Measurements from ENCODE around the gene ASRGL1. TPM values are rescaled to one million over a fixed set of nuclear protein-coding genes. Genes with fewer than 3 reads are reported as not detected.
A peak's percentile ranks its signal among the peaks of the same experiment; 100 is the strongest.
"Not testable (repeated sequence)": the region's sequence is repeated elsewhere in the genome, so short reads cannot be mapped to it uniquely, and the experiment has no call there.

The ASRGL1 gene
- polyA plus RNA-seq, 1 of the 3 experiments (the other 2 are of a cell fraction), result 4.3 TPM

DNA sequence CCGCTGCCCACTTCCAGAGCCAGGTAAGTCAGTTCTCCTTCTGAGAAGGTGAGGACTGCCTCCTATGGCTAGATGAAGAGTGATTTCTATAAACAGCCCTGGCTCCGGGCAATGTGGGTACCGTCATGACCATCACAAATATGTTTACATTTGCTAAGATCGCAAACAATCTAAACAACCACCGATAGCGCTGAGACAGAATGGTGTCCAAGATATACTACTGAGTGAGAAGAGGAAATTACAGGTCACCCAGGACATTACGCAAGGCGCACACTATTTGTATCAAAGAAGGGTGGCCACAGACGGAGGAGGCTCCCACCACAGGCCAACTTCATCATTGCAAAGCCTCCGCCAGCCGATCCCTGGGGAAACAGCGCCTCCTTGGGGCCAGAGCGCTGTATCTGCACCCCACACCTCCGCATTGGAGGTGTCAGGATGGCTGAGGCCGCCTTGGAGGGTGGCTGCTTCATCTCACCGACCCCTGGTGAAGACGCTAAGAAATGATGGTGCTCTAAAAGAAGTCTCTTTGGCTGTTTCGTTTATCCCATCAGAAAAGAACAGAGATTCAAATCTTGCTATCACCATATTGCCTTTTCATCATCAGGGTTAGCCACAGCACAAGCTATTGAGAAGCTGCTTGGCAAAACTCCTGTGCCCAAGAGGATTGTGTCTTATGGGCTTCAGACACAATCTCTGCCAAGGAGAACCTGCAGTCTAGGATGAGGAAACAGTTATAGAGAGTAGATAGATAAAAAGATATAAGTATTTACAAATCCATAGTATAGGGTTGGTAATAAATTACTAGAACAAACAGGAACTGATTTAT lies 12.3 kb upstream of the ASRGL1 start:
- no peak overlapping the region for H3K9ac ChIP-seq
- ChIA-PET POLR2A (no interaction called here), CTCF (interaction anchor here (1.0 to 4.0 kb wide), 4 partner anchors 13 to 154 kb away, joined by 3 to 34 read pairs (median 3); no protein-coding TSS in a partner anchor)
- peak overlapping the region in 1 of 2 experiments; percentile 54; a peak in 1 of 4 replicates for H3K4me3 ChIP-seq (ENCODE audit: low read depth in 2 of 2, low read length in 1 of 2)
- H3K79me2 ChIP-seq (ENCODE audit: insufficient read depth), result no peaks in the 10 kb centered on the region
- H3K9me3 ChIP-seq, result no peaks in the 10 kb centered on the region
- no peak overlapping the region for H3K27ac ChIP-seq (ENCODE audit: low read depth in 2 of 2, low read length in 1 of 2)
- H3K4me1 ChIP-seq (ENCODE audit: control insufficient read depth in 1 of 2, insufficient read depth in 2 of 2, low read depth in 1 of 2, low read length in 1 of 2), result peaks cover 0 to 3% of the 10 kb centered on the region in 2 experiments; a peak in 1 of 4 replicates
- no peak overlapping the region for H3K4me2 ChIP-seq
- H3K9me2 ChIP-seq, result no peaks in the 10 kb centered on the region
- H3F3A ChIP-seq (replicated peaks; ENCODE audit: insufficient read depth), result no peaks in the 10 kb centered on the region
- no peak overlapping the region for H2AFZ ChIP-seq (ENCODE audit: low read depth)
- peaks cover 10% of the 10 kb centered on the region; the same call in 1 of the 2 replicates for H3K27me3 ChIP-seq (ENCODE audit: insufficient read depth)
- TF ChIP-seq GATA2 (CRISPR knock-in tag; IDR thresholded peaks at IDR 0.05) (no peak), SMC3 (IDR thresholded peaks at IDR 0.05; ENCODE audit: low read depth, low read length) (peak; percentile 15; the same call in 1 of the 2 replicates), EZH2phosphoT487 (IDR thresholded peaks at IDR 0.05; ENCODE audit: borderline replicate concordance, low read depth) (no peak), PBX3 (IDR thresholded peaks at IDR 0.05) (no peak), MXI1 (IDR thresholded peaks at IDR 0.05; ENCODE audit: low read depth, low read length) (no peak), RAD21 (IDR thresholded peaks at IDR 0.05; ENCODE audit: low read length) (peak; percentile 67), EP300 (IDR thresholded peaks at IDR 0.05; ENCODE audit: borderline replicate concordance in 1 of 2, low read depth in 1 of 2, low read length in 1 of 2) (no peak)
- TF ChIP-seq, protein P1, sequence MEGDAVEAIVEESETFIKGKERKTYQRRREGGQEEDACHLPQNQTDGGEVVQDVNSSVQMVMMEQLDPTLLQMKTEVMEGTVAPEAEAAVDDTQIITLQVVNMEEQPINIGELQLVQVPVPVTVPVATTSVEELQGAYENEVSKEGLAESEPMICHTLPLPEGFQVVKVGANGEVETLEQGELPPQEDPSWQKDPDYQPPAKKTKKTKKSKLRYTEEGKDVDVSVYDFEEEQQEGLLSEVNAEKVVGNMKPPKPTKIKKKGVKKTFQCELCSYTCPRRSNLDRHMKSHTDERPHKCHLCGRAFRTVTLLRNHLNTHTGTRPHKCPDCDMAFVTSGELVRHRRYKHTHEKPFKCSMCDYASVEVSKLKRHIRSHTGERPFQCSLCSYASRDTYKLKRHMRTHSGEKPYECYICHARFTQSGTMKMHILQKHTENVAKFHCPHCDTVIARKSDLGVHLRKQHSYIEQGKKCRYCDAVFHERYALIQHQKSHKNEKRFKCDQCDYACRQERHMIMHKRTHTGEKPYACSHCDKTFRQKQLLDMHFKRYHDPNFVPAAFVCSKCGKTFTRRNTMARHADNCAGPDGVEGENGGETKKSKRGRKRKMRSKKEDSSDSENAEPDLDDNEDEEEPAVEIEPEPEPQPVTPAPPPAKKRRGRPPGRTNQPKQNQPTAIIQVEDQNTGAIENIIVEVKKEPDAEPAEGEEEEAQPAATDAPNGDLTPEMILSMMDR (IDR thresholded peaks at IDR 0.05), result peak; percentile 69
- WGBS (ENCODE audit: low lambda C conversion rate), result 67% methylated on average over 15 of the region's 18 CpGs
- no peaks in the 10 kb centered on the region for H3K36me3 ChIP-seq (replicated peaks in 1 of 2; ENCODE audit: control insufficient read depth in 1 of 2, insufficient read depth in 2 of 2, low read length in 1 of 2)
- no peaks in the 10 kb centered on the region for H4K20me1 ChIP-seq (ENCODE audit: insufficient read depth)
- peak; percentile 76 for DNase-seq

DNA sequence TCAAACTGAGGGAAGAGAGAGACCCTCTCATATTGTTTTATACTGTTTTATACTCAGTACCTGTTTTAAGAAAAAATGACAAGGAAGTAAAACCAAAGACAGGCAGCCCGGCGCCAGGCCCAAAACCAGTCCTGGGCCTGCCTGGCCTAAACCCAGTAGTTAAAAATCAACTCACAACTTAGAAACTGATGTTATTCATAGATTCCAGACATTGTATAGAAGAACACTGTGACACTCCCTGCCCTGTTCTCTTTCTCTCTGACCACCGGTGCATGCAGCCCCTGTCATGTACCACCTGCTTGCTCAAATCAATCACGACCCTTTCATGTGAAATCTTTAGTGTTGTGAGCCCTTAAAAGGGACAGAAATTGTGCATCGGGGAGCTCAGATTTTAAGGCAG lies 11.5 kb upstream of the ASRGL1 start:
- H3K4me2 ChIP-seq; H3K36me3 ChIP-seq (replicated peaks in 1 of 2; ENCODE audit: control insufficient read depth in 1 of 2, insufficient read depth in 2 of 2, low read length in 1 of 2); POLR2A ChIA-PET; H3K9me3 ChIP-seq; DNase-seq; H4K20me1 ChIP-seq (ENCODE audit: insufficient read depth); H3F3A ChIP-seq (replicated peaks; ENCODE audit: insufficient read depth); H2AFZ ChIP-seq (ENCODE audit: low read depth); H3K4me3 ChIP-seq (ENCODE audit: low read depth in 2 of 2, low read length in 1 of 2); H3K9me2 ChIP-seq; H3K27ac ChIP-seq (ENCODE audit: low read depth in 2 of 2, low read length in 1 of 2); H3K4me1 ChIP-seq (ENCODE audit: control insufficient read depth in 1 of 2, insufficient read depth in 2 of 2, low read depth in 1 of 2, low read length in 1 of 2); CTCF ChIA-PET; H3K9ac ChIP-seq; H3K79me2 ChIP-seq (ENCODE audit: insufficient read depth): not testable (repeated sequence)
- 62% methylated on average over 5 of the region's 5 CpGs for WGBS (ENCODE audit: low lambda C conversion rate)
- H3K27me3 ChIP-seq (ENCODE audit: insufficient read depth), result peaks cover 12% of the 10 kb centered on the region; the same call in 1 of the 2 replicates

DNA sequence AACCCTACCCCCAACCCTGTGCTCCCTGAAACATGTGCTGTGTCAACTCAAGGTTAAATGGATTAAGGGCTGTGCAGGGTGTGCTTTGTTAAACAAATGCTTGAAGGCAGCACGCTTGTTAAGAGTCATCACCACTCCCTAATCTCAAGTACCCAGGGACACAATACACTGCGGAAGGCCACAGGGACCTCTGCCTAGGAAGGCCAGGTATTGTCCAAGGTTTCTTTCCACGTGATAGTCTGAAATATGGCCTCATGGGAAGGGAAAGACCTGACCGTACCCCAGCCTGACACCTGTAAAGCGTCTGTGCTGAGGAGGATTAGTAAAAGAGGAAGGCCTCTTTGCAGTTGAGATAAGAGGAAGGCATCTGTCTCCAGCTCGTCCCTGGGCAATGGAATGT lies 10.5 kb upstream of the ASRGL1 start:
- CTCF ChIA-PET; H3K9me3 ChIP-seq; DNase-seq; H3K4me1 ChIP-seq (ENCODE audit: control insufficient read depth in 1 of 2, insufficient read depth in 2 of 2, low read depth in 1 of 2, low read length in 1 of 2); H3K79me2 ChIP-seq (ENCODE audit: insufficient read depth); H3K4me3 ChIP-seq (ENCODE audit: low read depth in 2 of 2, low read length in 1 of 2); H3F3A ChIP-seq (replicated peaks; ENCODE audit: insufficient read depth); H3K4me2 ChIP-seq; H3K9ac ChIP-seq; H3K27ac ChIP-seq (ENCODE audit: low read depth in 2 of 2, low read length in 1 of 2); POLR2A ChIA-PET; H3K9me2 ChIP-seq; H3K36me3 ChIP-seq (replicated peaks in 1 of 2; ENCODE audit: control insufficient read depth in 1 of 2, insufficient read depth in 2 of 2, low read length in 1 of 2); H2AFZ ChIP-seq (ENCODE audit: low read depth); H4K20me1 ChIP-seq (ENCODE audit: insufficient read depth): not testable (repeated sequence)
- 44% methylated on average over 6 of the region's 6 CpGs for WGBS (ENCODE audit: low lambda C conversion rate)
- H3K27me3 ChIP-seq (ENCODE audit: insufficient read depth), result peaks cover 13% of the 10 kb centered on the region; the same call in 1 of the 2 replicates

- H3K27me3 ChIP-seq (ENCODE audit: insufficient read depth); H2AFZ ChIP-seq (ENCODE audit: low read depth); H3K36me3 ChIP-seq (replicated peaks in 1 of 2; ENCODE audit: control insufficient read depth in 1 of 2, insufficient read depth in 2 of 2, low read length in 1 of 2); H3F3A ChIP-seq (replicated peaks; ENCODE audit: insufficient read depth); H3K4me2 ChIP-seq; DNase-seq; H4K20me1 ChIP-seq (ENCODE audit: insufficient read depth); H3K4me3 ChIP-seq (ENCODE audit: low read depth in 2 of 2, low read length in 1 of 2); H3K9me3 ChIP-seq; H3K27ac ChIP-seq (ENCODE audit: low read depth in 2 of 2, low read length in 1 of 2); H3K79me2 ChIP-seq (ENCODE audit: insufficient read depth); H3K4me1 ChIP-seq (ENCODE audit: control insufficient read depth in 1 of 2, insufficient read depth in 2 of 2, low read depth in 1 of 2, low read length in 1 of 2); H3K9me2 ChIP-seq; H3K9ac ChIP-seq; POLR2A ChIA-PET: not testable (repeated sequence)
- 78% methylated on average over 14 of the region's 14 CpGs for WGBS (ENCODE audit: low lambda C conversion rate)
- CTCF ChIA-PET, result interaction anchor here (0.6 to 1.4 kb wide), 3 partner anchors 13 to 110 kb away, joined by 3 to 4 read pairs (median 3); no protein-coding TSS in a partner anchor
These were observed 9.7 kb upstream of the ASRGL1 start for GRCh38 chr11:62327541-62327940.
